HG02571 (cell line): ENCODE data around the gene PTPRB.

Experiments
- ATAC-seq: cut with Tn5 transposase; IDR thresholded peaks from one replicate; pipeline ENCODE4 v1.9.1; 2021; ENCODE audit warnings: mild to moderate bottlenecking, moderate library complexity; ENCODE audit not compliant: unreplicated experiment

The PTPRB gene

GRCh38 chr12:70467918-70468733 is 169.1 kb downstream of the PTPRB start:
- ATAC-seq: peak; percentile 67

- no peak for ATAC-seq
Observed at GRCh38 chr12:70467476-70467875, 169.8 kb downstream of the PTPRB start.

GRCh38 chr12:70466753-70467152 is 170.5 kb downstream of the PTPRB start:
- ATAC-seq: no peak
